NCI-H2107 treated with DMSO at 0.1 percent for 48 hours (cell line): ENCODE data around the gene CTSE.
"Not testable (repeated sequence)": the region's sequence is repeated elsewhere in the genome, so short reads cannot be mapped to it uniquely, and the experiment has no call there.

Source experiments
- DNase-seq: peaks from one replicate; lab custom pipeline; 2025; ENCODE audit not compliant: unreplicated experiment; lab: John Stamatoyannopoulos, UW

The CTSE gene

DNA sequence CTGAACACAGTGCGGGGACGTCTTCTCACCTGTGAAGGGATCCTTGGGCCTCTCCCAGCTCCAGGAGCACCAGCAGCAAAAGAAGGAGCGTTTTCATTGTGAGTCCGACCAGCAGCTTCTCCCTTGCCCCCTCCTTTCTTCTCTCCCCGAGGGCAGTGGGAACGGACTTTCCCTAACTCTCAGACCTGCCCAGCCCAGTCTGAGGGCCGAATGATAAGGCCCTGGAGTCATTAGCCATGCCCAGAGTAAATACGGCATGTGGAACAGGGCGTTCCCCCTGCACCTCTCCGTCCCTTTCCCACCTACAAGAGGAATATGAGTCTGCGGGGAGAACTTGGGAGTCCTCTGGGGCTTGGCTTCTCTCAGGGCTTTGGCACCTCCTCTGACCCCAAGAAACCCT is at the start of gene CTSE:
Gene CTSE, minus strand, starts transcription at position 201 of the 400 bp plus-strand sequence. Its CDS starts 104 bp downstream, at position 97.
- no peak for DNase-seq

DNA sequence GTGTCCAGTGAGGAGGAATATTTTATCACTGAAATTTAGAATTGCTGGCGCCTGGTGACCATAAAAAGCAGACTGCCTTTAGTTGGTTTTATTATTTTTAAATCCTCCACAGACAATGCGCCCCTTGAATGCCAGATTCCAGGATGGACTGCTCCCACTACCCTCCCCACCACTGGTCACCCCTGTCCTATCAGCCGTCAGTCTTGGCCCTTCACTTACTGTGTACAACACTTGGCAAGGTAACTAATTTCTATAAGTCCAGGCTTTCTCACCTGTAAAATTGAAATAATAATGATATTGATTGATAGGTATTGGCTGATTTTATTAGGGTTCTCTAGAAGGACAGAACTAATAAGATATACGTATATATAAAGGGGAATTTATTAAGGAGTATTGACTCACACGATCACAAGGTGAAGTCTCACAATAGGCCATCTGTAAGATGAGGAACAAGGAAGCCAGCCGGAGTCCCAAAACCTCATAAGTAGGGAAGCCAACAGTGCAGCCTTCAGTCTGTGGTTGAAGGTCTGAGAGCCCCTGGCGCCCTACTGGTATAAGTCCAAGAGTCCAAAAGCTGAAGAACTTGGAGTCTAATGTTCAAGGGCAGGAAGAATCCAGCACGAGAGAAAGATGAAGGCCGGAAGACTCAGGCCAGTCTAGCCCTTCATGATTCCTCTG is 47.1 kb upstream of the CTSE start:
- no peak for DNase-seq

DNA sequence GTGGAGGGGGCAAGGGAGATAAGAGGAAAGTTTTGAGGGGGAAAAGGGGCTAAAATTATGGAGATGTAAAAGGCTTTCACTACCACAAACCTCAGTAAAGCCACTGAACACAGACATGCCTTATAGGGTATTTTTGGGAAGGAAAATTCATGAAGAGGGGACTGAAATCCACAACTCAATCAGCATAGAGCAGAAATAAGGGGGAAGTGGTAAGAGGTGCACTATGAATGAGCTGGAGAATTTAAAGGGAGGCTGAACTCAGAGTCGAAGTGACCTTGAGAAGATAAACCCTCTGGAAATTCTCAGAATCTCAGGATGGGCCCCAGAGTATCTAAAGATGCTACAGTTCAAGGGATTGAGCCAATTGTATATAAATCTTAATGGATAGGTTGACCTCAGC is 44.6 kb upstream of the CTSE start:
- DNase-seq = no peak

DNA sequence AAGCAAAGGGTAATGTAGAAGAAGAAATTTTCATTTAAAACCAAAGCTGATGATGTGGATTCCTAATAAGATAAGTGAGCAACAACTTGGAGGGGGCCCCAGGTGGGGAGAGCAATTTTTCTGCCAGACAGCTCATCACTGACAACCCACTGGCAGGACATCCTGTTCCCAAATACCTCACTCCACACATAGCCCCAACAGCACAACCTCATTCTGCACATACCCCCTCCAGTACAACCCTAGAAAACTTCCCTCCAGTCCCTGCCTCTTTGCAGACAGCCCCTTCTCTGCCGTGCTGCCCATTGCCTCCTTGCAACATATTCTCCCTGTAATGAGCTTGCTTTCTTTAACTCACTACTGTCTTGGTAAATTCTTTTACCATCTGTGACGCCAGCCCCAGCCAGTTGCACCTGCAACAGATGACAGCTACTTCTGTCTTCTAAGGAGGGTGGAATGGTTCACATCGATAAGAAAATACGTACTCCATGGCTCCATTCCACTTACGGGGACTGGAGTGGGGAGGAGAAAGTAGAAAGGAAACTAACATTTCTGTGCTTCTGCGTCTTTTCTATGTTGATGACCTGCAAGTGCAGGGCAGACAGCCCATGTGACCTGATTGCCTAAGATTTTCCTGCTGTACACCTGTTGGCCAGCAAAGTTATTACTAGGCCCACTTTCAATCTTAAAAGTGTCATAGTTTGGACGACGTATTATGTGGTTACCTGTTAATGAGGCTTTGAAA is 44.0 kb upstream of the CTSE start:
- DNase-seq = no peak

DNA sequence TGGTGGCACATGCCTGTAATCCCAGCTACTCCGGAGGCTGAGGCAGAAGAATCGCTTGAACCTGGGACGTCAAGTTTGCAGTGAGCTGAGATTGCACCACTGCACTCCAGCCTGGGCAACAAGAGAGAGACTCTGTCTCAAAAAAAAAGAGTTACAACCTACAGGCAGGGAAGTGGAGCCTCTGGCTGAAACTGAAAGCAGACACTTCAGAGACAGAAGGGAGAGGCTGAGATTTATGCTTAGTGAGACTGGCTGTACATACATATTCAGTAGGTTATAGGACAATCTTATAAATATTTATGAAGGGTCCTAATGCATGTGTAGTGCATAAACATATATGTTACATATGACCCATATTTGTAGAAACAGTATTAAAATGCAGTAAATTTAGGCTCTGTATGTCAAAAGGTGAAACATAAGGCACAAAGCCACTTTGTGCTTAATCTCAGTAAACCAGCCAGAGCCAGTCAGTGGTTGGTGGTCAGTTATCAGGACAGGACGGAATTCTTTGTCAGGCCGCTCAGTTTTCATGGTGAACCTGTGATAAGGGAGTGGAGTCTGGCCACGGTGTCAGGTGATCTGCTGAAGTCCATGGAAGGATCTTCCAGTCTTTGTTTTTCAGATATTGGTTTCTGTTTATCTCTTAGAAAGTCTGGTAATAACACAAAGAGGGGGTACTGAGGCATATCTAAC is 42.9 kb upstream of the CTSE start:
- DNase-seq = no peak

DNA sequence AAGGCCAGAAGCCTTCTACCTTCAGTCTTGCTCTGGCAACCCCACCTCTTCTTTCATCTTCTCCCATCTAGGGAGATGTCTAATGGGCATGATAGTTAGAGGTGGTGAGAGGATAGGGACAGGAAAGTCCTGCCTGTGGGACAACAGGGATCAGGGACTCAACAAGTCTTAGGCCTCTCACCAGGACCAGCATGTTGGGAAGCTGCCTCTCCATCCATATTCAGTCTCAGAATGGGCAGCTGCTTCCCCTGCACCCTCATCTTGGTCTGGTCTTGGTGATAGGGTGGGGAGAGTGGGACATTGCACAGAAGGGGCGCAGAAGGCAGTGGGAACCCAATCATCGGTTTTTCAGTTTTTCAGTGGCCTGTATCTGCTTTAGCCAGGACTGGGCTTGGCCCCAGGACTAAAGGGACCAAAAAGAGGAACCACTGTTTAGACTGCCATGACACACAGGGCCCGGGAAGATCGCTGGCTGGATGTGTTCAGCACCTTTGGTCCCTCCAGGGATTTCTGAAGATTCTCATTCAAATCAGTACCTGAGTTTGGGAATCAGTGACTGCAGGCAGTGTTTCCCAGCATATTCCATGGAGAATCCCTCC is 42.0 kb upstream of the CTSE start:
- no peak for DNase-seq

DNA sequence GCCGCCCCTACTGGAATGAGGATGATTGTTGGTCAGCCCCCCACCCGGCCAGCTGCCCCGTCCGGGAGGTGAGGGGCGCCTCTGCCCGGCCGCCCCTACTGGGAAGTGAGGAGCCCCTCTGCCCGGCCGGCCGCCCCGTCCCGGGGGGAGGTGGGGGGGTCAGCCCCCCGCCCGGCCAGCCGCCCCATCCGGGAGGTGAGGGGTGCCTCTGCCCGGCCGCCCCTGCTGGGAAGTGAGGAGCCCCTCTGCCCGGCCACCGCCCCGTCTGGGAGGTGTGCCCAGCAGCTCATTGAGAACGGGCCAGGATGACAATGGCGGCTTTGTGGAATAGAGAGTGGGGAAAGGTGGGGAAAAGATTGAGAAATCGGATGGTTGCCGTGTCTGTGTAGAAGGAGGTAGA is 40.8 kb upstream of the CTSE start:
- not testable (repeated sequence) for DNase-seq

DNA sequence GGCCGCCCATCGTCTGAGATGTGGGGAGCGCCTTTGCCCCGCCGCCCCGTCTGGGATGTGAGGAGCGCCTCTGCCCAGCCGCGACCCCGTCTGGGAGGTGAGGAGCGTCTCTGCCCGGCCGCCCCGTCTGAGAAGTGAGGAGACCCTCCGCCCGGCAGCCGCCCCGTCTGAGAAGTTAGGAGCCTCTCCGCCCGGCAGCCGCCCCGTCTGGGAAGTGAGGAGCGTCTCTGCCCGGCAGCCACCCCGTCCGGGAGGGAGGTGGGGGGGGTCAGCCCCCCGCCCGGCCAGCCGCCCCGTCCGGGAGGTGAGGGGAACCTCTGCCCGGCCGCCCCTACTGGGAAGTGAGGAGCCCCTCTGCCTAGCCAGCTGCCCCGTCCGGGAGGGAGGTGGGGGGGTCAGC is 40.3 kb upstream of the CTSE start:
- DNase-seq = not testable (repeated sequence)

DNA sequence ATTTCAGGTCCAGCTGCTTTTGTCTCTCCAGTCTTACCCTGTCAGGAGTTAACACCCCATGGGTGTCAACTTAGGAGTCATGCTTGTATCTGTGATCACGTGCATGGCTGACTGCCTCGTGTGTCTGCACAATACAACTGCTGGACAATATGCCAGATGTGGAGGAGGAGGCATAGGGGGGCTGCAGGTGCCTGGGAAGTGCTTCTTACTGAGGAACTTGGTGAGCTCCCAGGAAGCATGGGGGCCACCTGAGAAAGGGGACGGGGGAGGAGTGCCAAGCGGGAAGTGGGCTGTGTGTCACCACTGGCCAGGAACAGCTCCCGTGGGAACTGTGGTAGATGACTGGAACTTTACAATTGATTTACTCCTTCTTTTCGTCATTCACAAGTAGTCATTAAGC is 38.8 kb upstream of the CTSE start:
- no peak for DNase-seq

DNA sequence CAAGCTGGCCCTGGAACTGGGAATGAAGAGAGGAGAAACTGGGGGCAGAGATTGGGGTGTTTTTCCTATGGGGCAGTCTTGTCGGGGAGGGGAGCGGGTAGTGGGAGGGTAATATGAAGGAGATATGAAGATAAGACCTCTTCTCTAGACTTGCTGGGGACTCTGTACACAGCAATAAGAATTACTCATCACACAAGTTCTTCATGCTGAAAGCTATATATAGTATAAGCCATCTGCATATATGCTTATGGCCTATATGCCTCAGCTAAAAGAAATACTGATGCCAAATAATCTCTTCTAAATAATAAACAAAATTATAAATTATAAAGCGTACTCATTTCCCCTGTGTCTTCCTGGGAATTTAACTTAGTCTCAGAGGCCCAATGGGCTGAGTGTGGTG is 37.1 kb upstream of the CTSE start:
- DNase-seq = no peak

DNA sequence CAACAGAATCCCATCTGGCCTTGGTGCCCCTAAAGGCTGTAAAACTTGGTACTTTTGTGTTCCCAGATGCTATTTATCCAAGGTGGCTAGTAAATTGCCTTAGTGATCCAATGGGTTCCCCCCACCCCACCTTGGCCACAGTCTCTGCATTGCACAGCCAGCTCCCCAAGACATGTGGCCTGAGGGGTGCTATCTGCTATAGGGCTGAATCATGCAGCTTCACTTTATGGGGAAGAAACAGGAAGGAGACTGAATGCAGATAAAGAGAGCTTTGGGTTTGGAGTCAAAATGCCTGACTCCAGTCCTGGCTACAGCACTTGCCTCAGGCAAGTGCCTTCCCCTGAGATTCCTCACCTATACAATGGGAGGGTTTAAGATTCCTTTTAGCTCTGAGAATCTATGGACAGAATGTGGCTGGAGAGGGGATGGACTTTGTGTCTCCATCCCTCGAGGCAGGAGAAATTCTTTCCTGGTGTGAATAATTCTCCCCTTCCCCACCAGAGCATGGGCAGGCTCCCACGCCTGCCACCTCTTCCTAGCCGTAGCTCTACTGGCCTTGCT is 35.7 kb upstream of the CTSE start:
- no peak for DNase-seq

DNA sequence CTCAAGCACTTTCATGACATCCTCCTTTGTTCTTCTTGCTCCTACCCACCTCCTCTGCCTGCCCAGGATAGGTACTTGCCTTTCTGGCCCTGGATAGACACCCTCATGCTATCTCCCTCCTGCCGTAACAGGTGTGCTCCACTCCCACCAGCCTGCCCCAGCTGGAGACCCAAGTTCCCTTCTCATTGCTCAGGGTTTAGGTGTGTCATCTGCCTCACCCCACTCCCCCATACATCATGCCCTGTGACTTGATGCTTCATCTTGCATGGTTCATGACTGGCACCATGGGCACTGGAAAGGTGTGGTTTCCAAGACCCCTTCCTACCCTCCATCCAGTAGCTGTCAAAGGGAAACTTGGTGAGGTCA is 35.2 kb upstream of the CTSE start:
- DNase-seq = no peak

DNA sequence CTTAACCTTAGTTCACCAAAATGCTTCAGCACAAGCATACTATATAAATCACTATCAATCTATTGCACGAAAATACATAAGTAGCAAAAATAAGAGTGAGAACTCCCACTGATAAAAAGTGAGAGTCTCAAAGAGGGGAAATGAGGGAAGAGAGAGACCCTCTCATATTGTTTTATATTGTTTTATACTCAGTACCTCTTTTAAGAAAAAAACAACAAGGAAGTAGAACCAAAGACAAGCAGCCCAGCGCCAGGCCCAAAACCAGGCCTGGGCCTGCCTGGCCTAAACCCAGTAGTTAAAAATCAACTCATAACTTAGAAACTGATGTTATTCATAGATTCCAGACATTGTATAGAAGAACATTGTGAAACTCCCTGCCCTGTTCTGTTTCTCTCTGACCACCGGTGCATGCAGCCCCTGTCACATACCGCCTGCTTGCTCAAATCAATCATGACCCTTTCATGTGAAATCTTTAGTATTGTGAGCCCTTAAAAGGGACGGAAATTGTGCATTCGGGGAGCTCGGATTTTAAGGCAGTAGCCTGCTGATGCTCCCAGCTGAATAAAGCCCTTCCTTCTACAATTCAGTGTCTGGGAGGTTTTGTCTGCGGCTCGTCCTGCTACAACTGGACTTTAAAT is 34.7 kb upstream of the CTSE start:
- not testable (repeated sequence) for DNase-seq

DNA sequence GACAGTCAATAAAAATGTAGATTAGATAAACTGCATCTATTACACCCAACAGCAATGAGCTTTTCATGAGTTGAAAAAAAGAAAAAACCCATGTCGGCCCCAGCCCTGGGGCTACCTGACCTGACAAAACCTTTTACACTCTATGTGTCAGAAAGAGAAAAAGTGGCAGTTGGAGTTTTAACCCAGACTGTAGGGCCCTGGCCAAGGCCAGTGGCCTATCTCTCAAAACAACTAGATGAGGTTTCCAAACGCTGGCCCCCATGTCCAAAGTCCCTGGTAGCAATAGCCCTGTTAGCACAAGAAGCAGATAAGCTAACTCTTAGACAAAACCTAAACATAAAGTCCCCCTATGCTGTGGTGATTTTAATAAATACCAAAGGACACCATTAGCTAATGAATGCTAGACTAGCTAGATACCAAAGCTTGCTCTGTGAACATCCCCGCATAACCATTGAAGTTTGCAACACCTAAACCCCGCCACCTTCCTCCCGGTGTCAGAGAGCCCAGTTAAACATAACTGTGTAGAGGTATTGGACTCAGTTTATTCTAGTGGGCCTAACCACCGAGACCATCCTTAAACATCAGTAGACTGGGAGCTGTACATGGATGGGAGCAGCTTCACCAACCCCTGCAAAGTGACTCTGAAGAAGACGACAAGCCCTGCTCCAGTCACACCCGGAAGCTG is 32.1 kb upstream of the CTSE start:
- not testable (repeated sequence) for DNase-seq

DNA sequence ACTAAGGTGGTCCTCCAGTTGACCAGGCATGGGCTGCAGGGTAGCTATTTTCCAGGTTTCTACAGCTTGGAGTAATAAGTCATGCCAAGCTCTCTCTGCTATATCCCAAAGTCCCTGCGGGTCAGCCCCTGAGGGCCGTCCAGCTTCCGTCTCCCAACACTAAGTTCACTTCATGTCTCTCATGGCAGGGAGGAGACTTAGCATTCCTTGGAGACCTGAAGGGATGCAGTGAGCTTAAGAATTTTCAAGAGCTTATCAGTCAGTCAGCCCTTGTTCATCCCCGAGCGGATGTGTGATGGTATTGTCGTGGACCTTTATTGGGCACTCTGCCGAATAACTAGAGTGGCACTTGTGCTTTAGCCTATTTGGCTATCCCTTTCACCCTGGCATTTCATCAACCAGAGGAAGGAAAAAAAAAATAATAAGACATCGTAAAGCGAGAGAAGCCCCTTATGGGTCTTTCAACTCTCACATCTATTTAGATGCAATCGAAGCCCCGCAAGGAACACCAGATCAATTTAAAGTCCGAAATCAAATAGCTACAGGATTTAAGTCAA is 31.5 kb upstream of the CTSE start:
- not testable (repeated sequence) for DNase-seq

DNA sequence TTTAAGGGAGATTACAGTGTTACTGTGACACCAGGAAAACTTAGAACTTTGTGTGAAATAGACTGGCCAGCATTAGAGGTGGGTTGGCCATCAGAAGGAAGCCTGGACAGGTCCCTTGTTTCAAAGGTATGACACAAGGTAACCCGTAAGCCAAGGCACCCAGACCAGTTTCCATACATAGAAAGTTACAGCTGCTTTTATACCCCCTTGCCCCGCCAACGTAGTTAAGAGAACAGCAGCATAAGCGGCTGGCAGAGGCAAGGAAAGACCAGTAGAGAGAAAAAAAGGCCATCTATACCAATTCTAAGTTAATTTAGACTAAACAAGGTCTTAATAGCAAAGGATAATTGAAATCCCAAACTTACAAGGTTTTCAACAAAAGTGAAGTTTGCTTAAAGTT is 29.9 kb upstream of the CTSE start:
- DNase-seq = not testable (repeated sequence)

DNA sequence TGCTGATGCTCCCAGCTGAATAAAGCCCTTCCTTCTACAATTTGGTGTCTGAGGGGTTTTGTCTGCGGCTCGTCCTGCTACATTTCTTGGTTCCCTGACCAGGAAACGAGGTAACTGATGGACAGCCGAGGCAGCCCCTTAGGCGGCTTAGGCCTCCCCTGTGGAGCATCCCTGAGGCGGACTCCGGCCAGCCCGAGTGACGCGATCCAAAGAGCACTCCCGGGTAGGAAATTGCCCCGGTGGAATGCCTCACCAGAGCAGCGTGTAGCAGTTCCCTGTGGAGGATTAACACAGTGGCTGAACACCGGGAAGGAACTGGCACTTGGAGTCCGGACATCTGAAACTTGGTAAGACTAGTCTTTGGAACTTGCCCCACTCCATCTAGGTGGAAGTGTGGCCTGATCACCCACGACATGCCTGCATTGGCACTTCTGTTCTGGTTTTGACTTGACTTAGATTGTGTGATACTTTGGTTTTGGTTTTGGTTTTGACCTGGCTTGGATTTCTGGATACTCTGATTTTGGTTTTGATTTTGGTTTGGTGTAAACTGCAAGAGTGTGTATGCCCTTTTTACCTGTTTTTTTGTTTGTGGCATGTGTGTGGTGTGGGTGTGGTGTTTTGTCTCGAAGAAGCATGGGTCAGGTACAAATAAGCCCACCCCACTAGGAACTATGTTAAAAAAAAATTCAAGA is 29.4 kb upstream of the CTSE start, which contains the start of gene RHEX:
Gene RHEX, plus strand, starts transcription at position 255 of the 692 bp plus-strand sequence. CDS start 44,656 bp downstream, outside the sequence.
- DNase-seq = not testable (repeated sequence)

DNA sequence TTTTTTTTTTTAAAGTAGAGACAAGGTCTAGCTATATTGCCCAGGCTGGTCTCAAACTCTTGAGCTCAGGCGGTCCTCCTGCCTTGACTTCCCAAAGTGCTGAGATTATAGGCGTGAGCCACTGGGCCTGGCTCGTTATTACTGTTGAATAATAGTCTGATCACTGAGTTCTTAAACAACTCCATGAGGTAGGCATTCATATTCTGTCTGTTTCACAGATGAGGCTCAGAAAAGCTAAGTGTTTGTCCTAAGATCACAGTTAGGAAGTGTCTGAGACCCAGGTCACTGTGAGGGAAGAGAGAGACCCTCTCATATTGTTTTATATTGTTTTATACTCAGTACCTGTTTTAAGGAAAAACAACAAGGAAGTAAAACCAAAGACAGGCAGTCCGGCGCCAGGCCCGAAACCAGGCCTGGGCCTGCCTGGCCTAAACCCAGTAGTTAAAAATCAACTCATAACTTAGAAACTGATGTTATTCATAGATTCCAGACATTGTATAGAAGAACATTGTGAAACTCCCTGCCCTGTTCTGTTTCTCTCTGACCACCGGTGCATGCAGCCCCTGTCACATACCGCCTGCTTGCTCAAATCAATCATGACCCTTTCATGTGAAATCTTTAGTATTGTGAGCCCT is 28.7 kb upstream of the CTSE start:
- DNase-seq = not testable (repeated sequence)
